Activated CD4-positive, CD25-positive, alpha-beta regulatory T cell treated with anti-CD3 and anti-CD28 coated beads, Interleukin-2, amount 50 U/mL, for 24 hours (primary cell): ENCODE results near the gene FAM120B.
A peak's percentile ranks its signal among the peaks of the same experiment; 100 is the strongest.

Experiments used
- ATAC-seq, 2 donors: fragments of 150-1000 bp; cut with Tn5 transposase; one replicate each; pipeline ENCODE4 v1.10.0; 2021; ENCODE audit warnings: mild to moderate bottlenecking in 1 of 2, moderate library complexity in 1 of 2

Gene FAM120B

GRCh38 chr6:170272341-170273065 is 34.1 kb upstream of the FAM120B start:
- no peak for ATAC-seq

- ATAC-seq: no peak
Measured at GRCh38 chr6:170273191-170273590, 33.4 kb upstream of the FAM120B start.

- no peak for ATAC-seq
Measured at GRCh38 chr6:170273681-170274080, 32.9 kb upstream of the FAM120B start.

- ATAC-seq: no peak
Measured at GRCh38 chr6:170274713-170275560, 31.6 kb upstream of the FAM120B start.

- ATAC-seq: no peak
Measured at GRCh38 chr6:170276369-170277057, 30.0 kb upstream of the FAM120B start.

GRCh38 chr6:170277893-170278742 is 28.4 kb upstream of the FAM120B start:
- ATAC-seq: no peak

- ATAC-seq: no peak
Measured at GRCh38 chr6:170278743-170279094, 27.8 kb upstream of the FAM120B start.

GRCh38 chr6:170279426-170279825 is 27.1 kb upstream of the FAM120B start:
- no peak for ATAC-seq

GRCh38 chr6:170279977-170280688 is 26.4 kb upstream of the FAM120B start:
- peak; percentile 51 to 63 for ATAC-seq

- peak; percentile 30 to 49 for ATAC-seq
Measured at GRCh38 chr6:170280689-170281045, 25.9 kb upstream of the FAM120B start.

- ATAC-seq: no peak
Measured at GRCh38 chr6:170281331-170282292, 24.9 kb upstream of the FAM120B start.

GRCh38 chr6:170282512-170283158 is 23.9 kb upstream of the FAM120B start:
- ATAC-seq: no peak

GRCh38 chr6:170283212-170284081 is 23.1 kb upstream of the FAM120B start:
- no peak for ATAC-seq

GRCh38 chr6:170284126-170284773 is 22.3 kb upstream of the FAM120B start:
- ATAC-seq: no peak

- ATAC-seq: no peak
Measured at GRCh38 chr6:170284866-170285469, 21.6 kb upstream of the FAM120B start.

GRCh38 chr6:170285482-170285881 is 21.1 kb upstream of the FAM120B start:
- ATAC-seq: no peak

- no peak for ATAC-seq
Measured at GRCh38 chr6:170286246-170286933, 20.2 kb upstream of the FAM120B start.

GRCh38 chr6:170286934-170287265 is 19.7 kb upstream of the FAM120B start:
- ATAC-seq: no peak
